Mesendoderm (in vitro differentiated cells): ENCODE data around the gene UBASH3B.

ENCODE experiments used
- DNase-seq: peaks from one replicate; pipeline ENCODE4 v3.0.0; 2013
- H2AK5ac ChIP-seq: 2 replicates; pipeline ENCODE4 v1.6.1; 2013; ENCODE audit warnings: low read length, inconsistent platforms
- H2BK120ac ChIP-seq: 2 replicates; pipeline ENCODE4 v1.6.1; 2013; ENCODE audit warnings: low read depth, mild to moderate bottlenecking, low read length, moderate library complexity, mixed read lengths
- H2BK15ac ChIP-seq: replicated peaks from 2 replicates; pipeline ENCODE4 v1.6.1; 2013; ENCODE audit warnings: low read depth, mild to moderate bottlenecking, moderate library complexity
- H2BK5ac ChIP-seq: 2 replicates; pipeline ENCODE4 v1.6.1; 2013; ENCODE audit warnings: low read length, inconsistent platforms
- H3K18ac ChIP-seq: 2 replicates; pipeline ENCODE4 v1.6.1; 2013; ENCODE audit warnings: mild to moderate bottlenecking, low read length, mixed read lengths
- H3K23ac ChIP-seq: one replicate; pipeline ENCODE4 v1.6.1; 2013; ENCODE audit warnings: low read length
- H3K27ac ChIP-seq: 2 replicates; pipeline ENCODE4 v1.5.1; 2013; ENCODE audit warnings: low read depth, mild to moderate bottlenecking, inconsistent platforms, low read length, moderate library complexity
- H3K27me3 ChIP-seq: 2 replicates; pipeline ENCODE4 v1.6.1; 2013; ENCODE audit warnings: low read length, control low read depth, mild to moderate bottlenecking, inconsistent platforms; ENCODE audit not compliant: insufficient read depth, poor library complexity
- H3K36me3 ChIP-seq: 2 replicates; pipeline ENCODE4 v1.6.1; 2013; ENCODE audit warnings: low read length, inconsistent platforms; ENCODE audit not compliant: control insufficient read depth, insufficient read depth
- H3K4ac ChIP-seq: one replicate; pipeline ENCODE4 v1.6.1; 2013; ENCODE audit warnings: low read depth, mild to moderate bottlenecking, low read length, moderate library complexity
- H3K4me1 ChIP-seq: 2 replicates; pipeline ENCODE4 v1.6.1; 2013; ENCODE audit warnings: low read depth, low read length, inconsistent platforms; ENCODE audit not compliant: control insufficient read depth
- H3K4me2 ChIP-seq: 2 replicates; pipeline ENCODE4 v1.6.1; 2013; ENCODE audit warnings: low read length
- H3K4me3 ChIP-seq: 2 replicates; pipeline ENCODE4 v1.5.1; 2013; ENCODE audit warnings: mild to moderate bottlenecking, low read length
- H3K56ac ChIP-seq: one replicate; pipeline ENCODE4 v1.6.1; 2013; ENCODE audit warnings: low read length
- H3K79me1 ChIP-seq: 2 replicates; pipeline ENCODE4 v1.6.1; 2013; ENCODE audit warnings: low read length, inconsistent platforms
- H3K79me2 ChIP-seq: 2 replicates; pipeline ENCODE4 v1.6.1; 2013; ENCODE audit warnings: mild to moderate bottlenecking, low read length; ENCODE audit not compliant: control insufficient read depth, insufficient read depth
- H3K9ac ChIP-seq: 2 replicates; pipeline ENCODE4 v1.6.1; 2013; ENCODE audit warnings: low read length, inconsistent platforms
- H4K5ac ChIP-seq: one replicate; pipeline ENCODE4 v1.6.1; 2013; ENCODE audit warnings: low read length
- H4K8ac ChIP-seq: one replicate; pipeline ENCODE4 v1.6.1; 2013; ENCODE audit warnings: low read depth, mild to moderate bottlenecking, control low read depth, low read length, moderate library complexity
- WGBS: extraction: QIAGEN DNeasy Blood & Tissue Kit; methylation state at CpG from one replicate; pipeline ENCODE4 v1.1.7; 2013; ENCODE audit warnings: low lambda C conversion rate, missing lambda C conversion rate; ENCODE audit not compliant: insufficient coverage; ENCODE audit errors: extremely low coverage; 5-methylcytosine and 5-hydroxymethylcytosine counted together

The UBASH3B gene

GRCh38 chr11:122691549-122692150 is 36.1 kb downstream of the UBASH3B start:
- Histone ChIP-seq H3K79me1 (no peaks in the 10 kb centered on the region), H3K4ac (no peak overlapping the region), H3K4me1 (peaks cover 2% of the 10 kb centered on the region), H3K56ac (no peak overlapping the region), H2BK120ac (no peak overlapping the region), H2BK15ac (no peak overlapping the region), H3K36me3 (no peaks in the 10 kb centered on the region), H3K27ac (no peak overlapping the region), H3K4me3 (no peak overlapping the region), H3K9ac (no peak overlapping the region), H2BK5ac (no peak overlapping the region), H4K8ac (no peak overlapping the region), H3K79me2 (no peaks in the 10 kb centered on the region), H3K23ac (no peak overlapping the region), H3K18ac (peak overlapping the region; percentile 82), H3K27me3 (no peaks in the 10 kb centered on the region), H4K5ac (no peak overlapping the region), H3K4me2 (no peak overlapping the region), H2AK5ac (no peak overlapping the region)
- no CpG with 5 or more reads among the region's 4 CpGs for WGBS
- no peak for DNase-seq

GRCh38 chr11:122692444-122692843 is 36.9 kb downstream of the UBASH3B start:
- Histone ChIP-seq H3K4me3 (no peak overlapping the region), H2BK120ac (no peak overlapping the region), H3K79me1 (no peaks in the 10 kb centered on the region), H3K4me1 (peaks cover 2% of the 10 kb centered on the region), H3K56ac (no peak overlapping the region), H3K36me3 (no peaks in the 10 kb centered on the region), H2AK5ac (no peak overlapping the region), H3K9ac (no peak overlapping the region), H3K4me2 (no peak overlapping the region), H2BK15ac (no peak overlapping the region), H3K27me3 (no peaks in the 10 kb centered on the region), H3K23ac (no peak overlapping the region), H3K79me2 (no peaks in the 10 kb centered on the region), H4K8ac (no peak overlapping the region), H3K4ac (no peak overlapping the region), H2BK5ac (no peak overlapping the region), H3K18ac (no peak overlapping the region), H4K5ac (no peak overlapping the region), H3K27ac (no peak overlapping the region)
- peak; percentile 62 for DNase-seq
- no CpG with 5 or more reads among the region's 6 CpGs for WGBS

- DNase-seq: no peak
- H3K9ac ChIP-seq: no peak overlapping the region
- H3K23ac ChIP-seq: no peak overlapping the region
- no peak overlapping the region for H2AK5ac ChIP-seq
- no peak overlapping the region for H2BK5ac ChIP-seq
- H4K8ac ChIP-seq: no peak overlapping the region
- no CpG with 5 or more reads among the region's 13 CpGs for WGBS
- no peaks in the 10 kb centered on the region for H3K79me2 ChIP-seq
- H3K4ac ChIP-seq: no peak overlapping the region
- H3K27me3 ChIP-seq: no peaks in the 10 kb centered on the region
- no peaks in the 10 kb centered on the region for H3K36me3 ChIP-seq
- no peak overlapping the region for H3K18ac ChIP-seq
- H3K27ac ChIP-seq: no peak overlapping the region
- peaks cover 2% of the 10 kb centered on the region for H3K4me1 ChIP-seq
- no peak overlapping the region for H3K4me2 ChIP-seq
- H2BK15ac ChIP-seq: no peak overlapping the region
- H3K4me3 ChIP-seq: no peak overlapping the region
- H3K56ac ChIP-seq: no peak overlapping the region
- H2BK120ac ChIP-seq: no peak overlapping the region
- H3K79me1 ChIP-seq: no peaks in the 10 kb centered on the region
- no peak overlapping the region for H4K5ac ChIP-seq
These were observed 39.6 kb downstream of the UBASH3B start for GRCh38 chr11:122695076-122695615.

- H3K23ac ChIP-seq: no peak overlapping the region
- no peak for DNase-seq
- no peaks in the 10 kb centered on the region for H3K79me2 ChIP-seq
- no peak overlapping the region for H2BK5ac ChIP-seq
- no peak overlapping the region for H3K56ac ChIP-seq
- H3K4ac ChIP-seq: no peak overlapping the region
- no peak overlapping the region for H2BK120ac ChIP-seq
- WGBS: no CpG with 5 or more reads among the region's 11 CpGs
- no peak overlapping the region for H2AK5ac ChIP-seq
- peaks cover 2% of the 10 kb centered on the region for H3K4me1 ChIP-seq
- no peak overlapping the region for H4K8ac ChIP-seq
- no peaks in the 10 kb centered on the region for H3K79me1 ChIP-seq
- no peak overlapping the region for H3K9ac ChIP-seq
- H3K4me2 ChIP-seq: no peak overlapping the region
- H2BK15ac ChIP-seq: no peak overlapping the region
- H3K27ac ChIP-seq: no peak overlapping the region
- H3K27me3 ChIP-seq: no peaks in the 10 kb centered on the region
- no peaks in the 10 kb centered on the region for H3K36me3 ChIP-seq
- no peak overlapping the region for H3K18ac ChIP-seq
- no peak overlapping the region for H3K4me3 ChIP-seq
- no peak overlapping the region for H4K5ac ChIP-seq
These were observed 41.1 kb downstream of the UBASH3B start for GRCh38 chr11:122696662-122697061.

GRCh38 chr11:122697636-122698167 is 42.2 kb downstream of the UBASH3B start:
- Histone ChIP-seq H3K4me3 (no peak overlapping the region), H2AK5ac (no peak overlapping the region), H3K23ac (no peak overlapping the region), H3K27ac (no peak overlapping the region), H4K8ac (no peak overlapping the region), H3K4ac (no peak overlapping the region), H3K36me3 (no peaks in the 10 kb centered on the region), H3K79me1 (no peaks in the 10 kb centered on the region), H3K79me2 (no peaks in the 10 kb centered on the region), H4K5ac (no peak overlapping the region), H3K9ac (no peak overlapping the region), H3K4me1 (no peaks in the 10 kb centered on the region), H2BK15ac (no peak overlapping the region), H3K27me3 (no peaks in the 10 kb centered on the region), H3K56ac (no peak overlapping the region), H3K4me2 (no peak overlapping the region), H2BK5ac (no peak overlapping the region), H3K18ac (no peak overlapping the region), H2BK120ac (no peak overlapping the region)
- no CpG with 5 or more reads among the region's 8 CpGs for WGBS
- no peak for DNase-seq

- H3K27ac ChIP-seq: no peak overlapping the region
- no peak overlapping the region for H3K4ac ChIP-seq
- no peak overlapping the region for H3K4me3 ChIP-seq
- H3K79me2 ChIP-seq: no peaks in the 10 kb centered on the region
- H3K23ac ChIP-seq: no peak overlapping the region
- H3K4me2 ChIP-seq: no peak overlapping the region
- no peaks in the 10 kb centered on the region for H3K4me1 ChIP-seq
- no peak overlapping the region for H4K8ac ChIP-seq
- no peak overlapping the region for H3K18ac ChIP-seq
- H3K27me3 ChIP-seq: no peaks in the 10 kb centered on the region
- H3K36me3 ChIP-seq: no peaks in the 10 kb centered on the region
- no peak overlapping the region for H3K9ac ChIP-seq
- no peak overlapping the region for H4K5ac ChIP-seq
- H2BK5ac ChIP-seq: no peak overlapping the region
- H3K56ac ChIP-seq: no peak overlapping the region
- no peak overlapping the region for H2BK15ac ChIP-seq
- no peaks in the 10 kb centered on the region for H3K79me1 ChIP-seq
- no CpG with 5 or more reads among the region's 3 CpGs for WGBS
- DNase-seq: no peak
- no peak overlapping the region for H2BK120ac ChIP-seq
- H2AK5ac ChIP-seq: no peak overlapping the region
These were observed 42.9 kb downstream of the UBASH3B start for GRCh38 chr11:122698392-122698791.
